HepG2 (cell line): ENCODE data around the gene CIAPIN1. TPM values are rescaled to one million over a fixed set of nuclear protein-coding genes. Genes with fewer than 3 reads are reported as not detected.

ENCODE experiments used
- EP300 ChIP-seq, 3 experiments: sonication (generic) in 1 of 3; formaldehyde crosslinking in 1 of 3; IDR thresholded peaks; 2 replicates each; pipeline versions ENCODE4 v1.5.1 to v1.6.1; 2011 to 2020; ENCODE audit warnings: low read depth in 2 of 3, low read length in 2 of 3, borderline replicate concordance in 1 of 3, improper control_type of control experiment in 1 of 3, mild to moderate bottlenecking in 1 of 3, missing genetic modification reagents in 1 of 3, moderate library complexity in 1 of 3
- HDAC2 ChIP-seq: sonication (generic); formaldehyde crosslinking; IDR thresholded peaks from 2 replicates; pipeline ENCODE4 v1.4.0; 2020; ENCODE audit warnings: missing genetic modification reagents
- HIVEP1 ChIP-seq: sonication (generic); formaldehyde crosslinking; IDR thresholded peaks from 2 replicates; pipeline ENCODE4 v1.4.0; 2020; ENCODE audit warnings: mild to moderate bottlenecking, missing genetic modification reagents
- JUNB ChIP-seq: sonication (generic); formaldehyde crosslinking; IDR thresholded peaks from 2 replicates; pipeline ENCODE4 v1.8.0; 2022; ENCODE audit warnings: missing genetic modification reagents, mild to moderate bottlenecking, borderline replicate concordance
- KDM4B ChIP-seq: sonication (generic); formaldehyde crosslinking; IDR thresholded peaks from 2 replicates; pipeline ENCODE4 v1.4.0; 2020; ENCODE audit warnings: missing genetic modification reagents
- MAZ ChIP-seq, 2 experiments: sonication (generic) in 1 of 2; formaldehyde crosslinking in 1 of 2; IDR thresholded peaks; 2 replicates each; pipeline versions ENCODE4 v1.5.0 to v1.6.1; 2012 to 2020; ENCODE audit warnings: low read depth in 2 of 2, mild to moderate bottlenecking in 2 of 2, borderline replicate concordance in 1 of 2, improper control_type of control experiment in 1 of 2, low read length in 1 of 2, missing genetic modification reagents in 1 of 2, moderate library complexity in 1 of 2
- PRPF4 ChIP-seq: fragments of 200-400 bp; formaldehyde crosslinking; IDR thresholded peaks from 2 replicates; pipeline ENCODE4 v1.6.1; 2016; ENCODE audit warnings: low read length, low read depth; ENCODE audit not compliant: poor library complexity, severe bottlenecking
- SRSF1 ChIP-seq: fragments of 200-400 bp; formaldehyde crosslinking; optimal IDR thresholded peaks from 2 replicates; pipeline ENCODE3; 2017; ENCODE audit warnings: mild to moderate bottlenecking, low read depth, low read length, moderate library complexity
- ZMYM3 ChIP-seq: sonication (generic); formaldehyde crosslinking; IDR thresholded peaks from 2 replicates; pipeline ENCODE4 v1.5.1; 2020; ENCODE audit warnings: mild to moderate bottlenecking, missing genetic modification reagents
- ZNF17 ChIP-seq: sonication (generic); formaldehyde crosslinking; IDR thresholded peaks from 2 replicates; pipeline ENCODE4 v1.5.0; 2020; ENCODE audit warnings: mild to moderate bottlenecking, missing genetic modification reagents
- ZNF234 ChIP-seq: sonication (generic); formaldehyde crosslinking; conservative IDR thresholded peaks from 2 replicates; pipeline ENCODE4 v1.5.1; 2020; ENCODE audit warnings: mild to moderate bottlenecking, missing genetic modification reagents
- ZNF383 ChIP-seq: sonication (generic); formaldehyde crosslinking; IDR thresholded peaks from 2 replicates; pipeline ENCODE4 v1.4.0; 2020; ENCODE audit warnings: missing genetic modification reagents, mild to moderate bottlenecking, borderline replicate concordance
- ZNF7 ChIP-seq: IDR thresholded peaks from 2 replicates; pipeline ENCODE4 v1.6.1; 2016; ENCODE audit warnings: missing biosample characterization, missing genetic modification reagents
- ZNF704 ChIP-seq: sonication (generic); formaldehyde crosslinking; IDR thresholded peaks from 2 replicates; pipeline ENCODE4 v1.8.1; 2023; ENCODE audit warnings: mild to moderate bottlenecking, inconsistent platforms, moderate library complexity, missing genetic modification reagents, borderline replicate concordance
- ZNF780A ChIP-seq: sonication (generic); formaldehyde crosslinking; IDR thresholded peaks from 2 replicates; pipeline ENCODE4 v1.8.0; 2022; ENCODE audit warnings: mild to moderate bottlenecking, missing genetic modification reagents, moderate library complexity
- polyA plus RNA-seq, 8 experiments: library from polyadenylated mRNA; depleted of rRNA in 3 of 8; stranded (reverse) in 7 of 8; unstranded in 1 of 8; fragments of >200 nt; fragmentation: Illumina TruSeq in 4 of 8; extraction: Trizol in 4 of 8; gene quantifications; 2 replicates each; pipeline versions ENCODE4 v1.2.1 to v1.2.3, GENCODE V29; 2011 to 2016; ENCODE audit warnings: low read depth in 4 of 8, missing spikeins in 1 of 8, mixed read lengths in 1 of 8; ENCODE audit not compliant: insufficient read depth in 1 of 8
- total RNA-seq, 5 experiments: library from RNA; depleted of rRNA; stranded (reverse); fragments of >200 nt; fragmentation: Illumina TruSeq; extraction: Trizol; gene quantifications; 2 replicates each; pipeline ENCODE4 v1.2.3, GENCODE V29; 2016; ENCODE audit warnings: low read depth in 1 of 5
- TF ChIP-seq, protein P1 (sequence below): IDR thresholded peaks from 2 replicates; pipeline ENCODE4 v1.6.1; 2016; ENCODE audit warnings: low read depth, missing genetic modification reagents, missing compliant biosample characterization
- TF ChIP-seq, protein P2 (sequence below): sonication (generic); formaldehyde crosslinking; IDR thresholded peaks from 2 replicates; pipeline ENCODE4 v1.8.0; 2022; ENCODE audit warnings: missing genetic modification reagents, mild to moderate bottlenecking, borderline replicate concordance
- TF ChIP-seq, protein P3 (sequence below): sonication (generic); formaldehyde crosslinking; IDR thresholded peaks from 2 replicates; pipeline ENCODE4 v1.5.0; 2020; ENCODE audit warnings: missing genetic modification reagents

The CIAPIN1 gene
- total and polyA plus RNA-seq, 2 of the 13 experiments (the other 11 are each of a cell fraction or from before 2014, with no cell fraction given) = 69.3 to 89.7 TPM

- peak; percentile 48; the same call in 1 of the 2 replicates for TF ChIP-seq ZNF704
- no peak for TF ChIP-seq ZNF7 (CRISPR knock-in tag)
- no peak for TF ChIP-seq ZNF234 (CRISPR knock-in tag)
- TF ChIP-seq, protein P1, sequence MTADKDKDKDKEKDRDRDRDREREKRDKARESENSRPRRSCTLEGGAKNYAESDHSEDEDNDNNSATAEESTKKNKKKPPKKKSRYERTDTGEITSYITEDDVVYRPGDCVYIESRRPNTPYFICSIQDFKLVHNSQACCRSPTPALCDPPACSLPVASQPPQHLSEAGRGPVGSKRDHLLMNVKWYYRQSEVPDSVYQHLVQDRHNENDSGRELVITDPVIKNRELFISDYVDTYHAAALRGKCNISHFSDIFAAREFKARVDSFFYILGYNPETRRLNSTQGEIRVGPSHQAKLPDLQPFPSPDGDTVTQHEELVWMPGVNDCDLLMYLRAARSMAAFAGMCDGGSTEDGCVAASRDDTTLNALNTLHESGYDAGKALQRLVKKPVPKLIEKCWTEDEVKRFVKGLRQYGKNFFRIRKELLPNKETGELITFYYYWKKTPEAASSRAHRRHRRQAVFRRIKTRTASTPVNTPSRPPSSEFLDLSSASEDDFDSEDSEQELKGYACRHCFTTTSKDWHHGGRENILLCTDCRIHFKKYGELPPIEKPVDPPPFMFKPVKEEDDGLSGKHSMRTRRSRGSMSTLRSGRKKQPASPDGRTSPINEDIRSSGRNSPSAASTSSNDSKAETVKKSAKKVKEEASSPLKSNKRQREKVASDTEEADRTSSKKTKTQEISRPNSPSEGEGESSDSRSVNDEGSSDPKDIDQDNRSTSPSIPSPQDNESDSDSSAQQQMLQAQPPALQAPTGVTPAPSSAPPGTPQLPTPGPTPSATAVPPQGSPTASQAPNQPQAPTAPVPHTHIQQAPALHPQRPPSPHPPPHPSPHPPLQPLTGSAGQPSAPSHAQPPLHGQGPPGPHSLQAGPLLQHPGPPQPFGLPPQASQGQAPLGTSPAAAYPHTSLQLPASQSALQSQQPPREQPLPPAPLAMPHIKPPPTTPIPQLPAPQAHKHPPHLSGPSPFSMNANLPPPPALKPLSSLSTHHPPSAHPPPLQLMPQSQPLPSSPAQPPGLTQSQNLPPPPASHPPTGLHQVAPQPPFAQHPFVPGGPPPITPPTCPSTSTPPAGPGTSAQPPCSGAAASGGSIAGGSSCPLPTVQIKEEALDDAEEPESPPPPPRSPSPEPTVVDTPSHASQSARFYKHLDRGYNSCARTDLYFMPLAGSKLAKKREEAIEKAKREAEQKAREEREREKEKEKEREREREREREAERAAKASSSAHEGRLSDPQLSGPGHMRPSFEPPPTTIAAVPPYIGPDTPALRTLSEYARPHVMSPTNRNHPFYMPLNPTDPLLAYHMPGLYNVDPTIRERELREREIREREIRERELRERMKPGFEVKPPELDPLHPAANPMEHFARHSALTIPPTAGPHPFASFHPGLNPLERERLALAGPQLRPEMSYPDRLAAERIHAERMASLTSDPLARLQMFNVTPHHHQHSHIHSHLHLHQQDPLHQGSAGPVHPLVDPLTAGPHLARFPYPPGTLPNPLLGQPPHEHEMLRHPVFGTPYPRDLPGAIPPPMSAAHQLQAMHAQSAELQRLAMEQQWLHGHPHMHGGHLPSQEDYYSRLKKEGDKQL (CRISPR knock-in tag) = peak; percentile 65; the same call in 1 of the 2 replicates
- TF ChIP-seq MAZ (IDR thresholded peaks at IDR 0.05; ENCODE audit: borderline replicate concordance, low read depth, low read length) = peak; percentile 44; the same call in 1 of the 2 replicates
- peak; percentile 65; the same call in 1 of the 2 replicates for TF ChIP-seq MAZ (CRISPR knock-in tag; IDR thresholded peaks at IDR 0.05; ENCODE audit: low read depth)
- no peak for TF ChIP-seq PRPF4
- TF ChIP-seq, protein P2, sequence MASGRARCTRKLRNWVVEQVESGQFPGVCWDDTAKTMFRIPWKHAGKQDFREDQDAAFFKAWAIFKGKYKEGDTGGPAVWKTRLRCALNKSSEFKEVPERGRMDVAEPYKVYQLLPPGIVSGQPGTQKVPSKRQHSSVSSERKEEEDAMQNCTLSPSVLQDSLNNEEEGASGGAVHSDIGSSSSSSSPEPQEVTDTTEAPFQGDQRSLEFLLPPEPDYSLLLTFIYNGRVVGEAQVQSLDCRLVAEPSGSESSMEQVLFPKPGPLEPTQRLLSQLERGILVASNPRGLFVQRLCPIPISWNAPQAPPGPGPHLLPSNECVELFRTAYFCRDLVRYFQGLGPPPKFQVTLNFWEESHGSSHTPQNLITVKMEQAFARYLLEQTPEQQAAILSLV (CRISPR knock-in tag) = peak; percentile 65; the same call in 1 of the 2 replicates
- TF ChIP-seq ZMYM3 (CRISPR knock-in tag) = peak; percentile 85
- no peak for TF ChIP-seq ZNF383 (CRISPR knock-in tag)
- no peak for TF ChIP-seq SRSF1
- peak; percentile 86 for TF ChIP-seq HDAC2 (CRISPR knock-in tag)
- TF ChIP-seq EP300 (IDR thresholded peaks at IDR 0.05; ENCODE audit: low read depth in 2 of 2, low read length in 2 of 2) = peak; percentile 27 to 79; a peak in 3 of 4 replicates
- TF ChIP-seq EP300 (CRISPR knock-in tag; IDR thresholded peaks at IDR 0.05; ENCODE audit: borderline replicate concordance) = peak; percentile 47
- peak; percentile 83 for TF ChIP-seq JUNB (CRISPR knock-in tag)
- TF ChIP-seq, protein P3, sequence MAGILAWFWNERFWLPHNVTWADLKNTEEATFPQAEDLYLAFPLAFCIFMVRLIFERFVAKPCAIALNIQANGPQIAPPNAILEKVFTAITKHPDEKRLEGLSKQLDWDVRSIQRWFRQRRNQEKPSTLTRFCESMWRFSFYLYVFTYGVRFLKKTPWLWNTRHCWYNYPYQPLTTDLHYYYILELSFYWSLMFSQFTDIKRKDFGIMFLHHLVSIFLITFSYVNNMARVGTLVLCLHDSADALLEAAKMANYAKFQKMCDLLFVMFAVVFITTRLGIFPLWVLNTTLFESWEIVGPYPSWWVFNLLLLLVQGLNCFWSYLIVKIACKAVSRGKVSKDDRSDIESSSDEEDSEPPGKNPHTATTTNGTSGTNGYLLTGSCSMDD (CRISPR knock-in tag) = no peak
- TF ChIP-seq ZNF17 (CRISPR knock-in tag) = no peak
- no peak for TF ChIP-seq ZNF780A (CRISPR knock-in tag)
- 0 out of 2 replicates have a peak, but pooled peaks have one; percentile 58 for TF ChIP-seq KDM4B
- no peak for TF ChIP-seq HIVEP1
Measured at GRCh38 chr16:57482845-57483545, 35.8 kb upstream of the CIAPIN1 start (continued).
